Spleen (tissue), 7 donors: Measurements from ENCODE around the gene ARPC5.

Experiments used
- CTCF ChIP-seq, 11 experiments: fragments of 200-600 bp in 7 of 11; fragments of 450-650 bp in 4 of 11; sonication (generic) in 4 of 11; IDR thresholded peaks in 8 of 11; conservative IDR thresholded peaks in 3 of 11; 1 replicate in 7 of 11; 2 replicates in 4 of 11; pipeline versions ENCODE4 v1.4.0 to v1.8.0; 2016 to 2021; ENCODE audit warnings: antibody characterized with exemption in 11 of 11, inconsistent platforms in 4 of 11, mild to moderate bottlenecking in 1 of 11
- POLR2AphosphoS5 ChIP-seq, 3 donors: sonication (generic); formaldehyde crosslinking; IDR thresholded peaks; one replicate each; pipeline ENCODE4 v1.5.1; 2017; ENCODE audit warnings: antibody characterized with exemption in 3 of 3
- donor health status: DM: no; HTN: no; CAD: no; lungs with moderate emphysema.
- donor health status: DM: no; HTN: no; CAD: no.
- donor health status: DM: no; HTN: no; CAD: no.

- TF ChIP-seq CTCF (IDR thresholded peaks at IDR 0.05 in 8 of 11, conservative IDR thresholded peaks at IDR 0.05 in 3 of 11) (no peak), POLR2AphosphoS5 (IDR thresholded peaks at IDR 0.05) (peak in 1 of 3 donors; percentile 22)
Measured at GRCh38 chr1:183588827-183589226, 46.8 kb downstream of the ARPC5 start.
